PFSK-1 (cell line): ENCODE results near the gene NRXN3.

Experiments
- POLR2AphosphoS5 ChIP-seq: IDR thresholded peaks from 2 replicates; pipeline ENCODE4 v1.6.1; 2012; ENCODE audit warnings: low read depth, mild to moderate bottlenecking, control low read depth, low read length, moderate library complexity
- TAF1 ChIP-seq: IDR thresholded peaks from 2 replicates; pipeline ENCODE4 v1.6.1; 2012; ENCODE audit warnings: low read length, control low read depth, borderline replicate concordance; ENCODE audit not compliant: insufficient read depth
- TF ChIP-seq, protein P1 (sequence below), 2 experiments: IDR thresholded peaks; 2 replicates each; pipeline versions ENCODE4 v1.6.1 to v1.8.0; 2011 to 2012; ENCODE audit warnings: low read depth in 2 of 2, low read length in 2 of 2, control low read depth in 1 of 2, inconsistent platforms in 1 of 2, mild to moderate bottlenecking in 1 of 2, moderate library complexity in 1 of 2; ENCODE audit not compliant: insufficient read depth in 1 of 2

DNA sequence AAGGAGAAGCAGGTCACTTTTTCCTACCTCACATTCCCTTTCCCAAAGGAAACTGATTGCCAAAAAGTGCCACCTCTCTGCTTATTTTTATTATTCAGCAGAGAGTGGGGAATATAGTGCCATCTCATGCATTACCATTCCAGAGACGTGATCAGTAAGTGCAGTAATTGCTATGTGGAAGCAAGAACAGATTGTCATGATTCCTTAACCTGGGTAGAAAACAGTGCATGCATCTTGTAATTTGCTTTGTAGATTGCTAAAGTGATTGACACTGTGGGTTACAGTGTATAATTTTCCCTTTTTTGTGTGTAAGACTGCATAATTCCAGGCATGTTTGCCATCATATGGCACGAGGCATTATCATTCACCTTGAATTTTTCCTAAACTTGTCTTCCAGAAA lies 1708.6 kb downstream of the NRXN3 start:
- TF ChIP-seq, protein P1, sequence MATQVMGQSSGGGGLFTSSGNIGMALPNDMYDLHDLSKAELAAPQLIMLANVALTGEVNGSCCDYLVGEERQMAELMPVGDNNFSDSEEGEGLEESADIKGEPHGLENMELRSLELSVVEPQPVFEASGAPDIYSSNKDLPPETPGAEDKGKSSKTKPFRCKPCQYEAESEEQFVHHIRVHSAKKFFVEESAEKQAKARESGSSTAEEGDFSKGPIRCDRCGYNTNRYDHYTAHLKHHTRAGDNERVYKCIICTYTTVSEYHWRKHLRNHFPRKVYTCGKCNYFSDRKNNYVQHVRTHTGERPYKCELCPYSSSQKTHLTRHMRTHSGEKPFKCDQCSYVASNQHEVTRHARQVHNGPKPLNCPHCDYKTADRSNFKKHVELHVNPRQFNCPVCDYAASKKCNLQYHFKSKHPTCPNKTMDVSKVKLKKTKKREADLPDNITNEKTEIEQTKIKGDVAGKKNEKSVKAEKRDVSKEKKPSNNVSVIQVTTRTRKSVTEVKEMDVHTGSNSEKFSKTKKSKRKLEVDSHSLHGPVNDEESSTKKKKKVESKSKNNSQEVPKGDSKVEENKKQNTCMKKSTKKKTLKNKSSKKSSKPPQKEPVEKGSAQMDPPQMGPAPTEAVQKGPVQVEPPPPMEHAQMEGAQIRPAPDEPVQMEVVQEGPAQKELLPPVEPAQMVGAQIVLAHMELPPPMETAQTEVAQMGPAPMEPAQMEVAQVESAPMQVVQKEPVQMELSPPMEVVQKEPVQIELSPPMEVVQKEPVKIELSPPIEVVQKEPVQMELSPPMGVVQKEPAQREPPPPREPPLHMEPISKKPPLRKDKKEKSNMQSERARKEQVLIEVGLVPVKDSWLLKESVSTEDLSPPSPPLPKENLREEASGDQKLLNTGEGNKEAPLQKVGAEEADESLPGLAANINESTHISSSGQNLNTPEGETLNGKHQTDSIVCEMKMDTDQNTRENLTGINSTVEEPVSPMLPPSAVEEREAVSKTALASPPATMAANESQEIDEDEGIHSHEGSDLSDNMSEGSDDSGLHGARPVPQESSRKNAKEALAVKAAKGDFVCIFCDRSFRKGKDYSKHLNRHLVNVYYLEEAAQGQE (IDR thresholded peaks at IDR 0.05; ENCODE audit: insufficient read depth in 1 of 2, low read depth in 2 of 2, low read length in 2 of 2): no peak
- TF ChIP-seq TAF1 (no peak), POLR2AphosphoS5 (no peak)
